Measurements from ENCODE around the gene CCDC136.
A peak's percentile ranks its signal among the peaks of the same experiment; 100 is the strongest.

Gene CCDC136

GRCh38 chr7:128844777-128845311 lies 53.1 kb downstream of the CCDC136 start:
- DNase-seq (ENCODE audit: low read depth), result no peak

GRCh38 chr7:128845475-128845874 lies 53.7 kb downstream of the CCDC136 start:
- no peak for DNase-seq (ENCODE audit: low read depth)

DNA sequence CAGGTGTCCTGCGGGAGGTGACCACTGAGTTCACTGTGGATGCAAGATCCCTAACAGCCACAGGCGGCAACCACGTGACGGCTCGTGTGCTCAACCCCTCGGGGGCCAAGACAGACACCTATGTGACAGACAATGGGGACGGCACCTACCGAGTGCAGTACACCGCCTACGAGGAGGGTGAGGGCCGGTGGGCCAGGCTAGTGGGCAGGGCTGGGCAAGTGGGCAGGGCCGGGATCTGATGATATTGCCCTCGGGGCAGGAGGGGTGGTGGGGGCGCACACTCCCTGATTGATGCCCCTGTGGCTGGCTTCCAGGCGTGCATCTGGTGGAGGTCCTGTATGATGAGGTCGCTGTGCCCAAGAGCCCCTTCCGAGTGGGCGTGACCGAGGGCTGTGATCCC lies 54.2 kb downstream of the CCDC136 start:
- DNase-seq (ENCODE audit: low read depth), result no peak

DNA sequence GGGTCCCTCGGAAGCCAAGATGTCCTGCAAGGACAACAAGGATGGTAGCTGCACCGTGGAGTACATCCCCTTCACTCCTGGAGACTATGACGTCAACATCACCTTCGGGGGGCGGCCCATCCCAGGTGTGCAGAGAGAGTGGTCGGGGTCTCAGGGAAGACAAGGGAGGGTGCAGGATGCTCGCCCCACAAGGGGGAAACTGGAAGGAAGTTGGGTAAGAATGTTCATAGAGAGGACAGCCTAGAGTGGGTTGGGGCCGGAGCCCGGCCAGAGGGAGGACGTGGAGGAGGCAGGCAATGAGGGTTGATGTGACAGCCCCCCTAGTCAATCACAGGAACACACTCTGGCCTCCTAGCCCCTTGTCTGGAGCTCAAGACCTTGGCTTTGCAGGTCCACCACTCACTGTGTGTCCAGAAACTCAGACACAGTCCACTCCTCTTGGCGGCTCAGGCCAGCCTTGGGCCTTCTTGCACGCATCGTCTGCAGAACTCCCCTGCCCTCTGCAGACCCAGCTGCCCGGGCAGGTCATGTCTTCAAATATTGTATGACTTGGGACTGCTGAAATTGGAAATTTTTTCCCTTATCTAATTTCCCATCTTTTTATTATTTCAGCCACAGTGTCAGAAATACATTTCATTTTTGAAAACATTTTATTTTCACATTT lies 55.1 kb downstream of the CCDC136 start:
- no peak for DNase-seq (ENCODE audit: low read depth)

DNA sequence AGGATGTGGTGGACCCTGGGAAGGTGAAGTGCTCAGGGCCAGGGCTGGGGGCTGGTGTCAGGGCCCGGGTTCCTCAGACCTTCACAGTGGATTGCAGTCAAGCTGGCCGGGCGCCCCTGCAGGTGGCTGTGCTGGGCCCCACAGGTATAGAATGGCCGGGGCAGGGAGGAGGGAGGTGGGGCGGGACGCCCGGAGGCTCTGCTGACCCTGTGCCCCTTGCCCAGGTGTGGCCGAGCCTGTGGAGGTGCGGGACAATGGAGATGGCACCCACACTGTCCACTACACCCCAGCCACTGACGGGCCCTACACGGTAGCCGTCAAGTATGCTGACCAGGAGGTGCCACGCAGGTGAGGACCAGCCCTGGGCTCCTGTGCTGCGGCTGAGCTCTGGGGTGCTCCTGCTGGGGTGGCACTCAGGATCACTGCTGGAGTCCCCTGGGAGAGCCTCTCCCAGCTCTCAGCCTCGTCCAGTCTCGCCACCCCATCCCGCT lies 56.0 kb downstream of the CCDC136 start:
- no peak for DNase-seq (ENCODE audit: low read depth)

GRCh38 chr7:128848289-128849155 lies 56.8 kb downstream of the CCDC136 start:
- no peak for DNase-seq (ENCODE audit: low read depth)

- no peak for DNase-seq (ENCODE audit: low read depth)
These were observed 57.4 kb downstream of the CCDC136 start for GRCh38 chr7:128849156-128849515.

DNA sequence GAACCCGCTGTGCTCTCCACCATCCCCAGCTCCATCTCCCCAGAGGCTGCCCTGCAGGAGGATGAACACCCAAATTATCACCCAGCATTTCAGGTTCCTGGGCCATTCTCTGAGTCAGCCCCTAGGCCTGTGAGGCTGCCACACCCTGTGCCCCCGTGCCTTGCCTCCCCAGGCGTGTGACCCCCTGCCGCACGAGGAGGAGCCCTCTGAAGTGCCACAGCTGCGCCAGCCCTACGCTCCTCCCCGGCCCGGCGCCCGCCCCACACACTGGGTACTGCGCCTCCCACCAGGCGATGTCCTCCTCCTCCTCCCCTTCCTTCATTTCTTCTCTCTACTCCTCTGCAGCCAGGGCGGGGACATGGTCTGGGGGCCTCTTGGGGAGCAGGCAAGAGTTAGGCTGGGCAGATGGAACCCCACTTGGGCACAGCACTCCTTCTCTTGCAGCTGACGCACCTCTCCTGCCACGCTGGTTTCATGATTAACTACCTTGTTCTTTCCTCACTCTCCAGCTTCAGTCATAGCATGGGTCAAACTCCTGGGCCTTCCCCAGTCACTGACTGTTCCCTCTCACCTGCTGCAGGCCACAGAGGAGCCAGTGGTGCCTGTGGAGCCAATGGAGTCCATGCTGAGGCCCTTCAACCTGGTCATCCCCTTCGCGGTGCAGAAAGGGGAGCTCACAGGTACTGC lies 58.2 kb downstream of the CCDC136 start:
- no peak for DNase-seq (ENCODE audit: low read depth)

DNA sequence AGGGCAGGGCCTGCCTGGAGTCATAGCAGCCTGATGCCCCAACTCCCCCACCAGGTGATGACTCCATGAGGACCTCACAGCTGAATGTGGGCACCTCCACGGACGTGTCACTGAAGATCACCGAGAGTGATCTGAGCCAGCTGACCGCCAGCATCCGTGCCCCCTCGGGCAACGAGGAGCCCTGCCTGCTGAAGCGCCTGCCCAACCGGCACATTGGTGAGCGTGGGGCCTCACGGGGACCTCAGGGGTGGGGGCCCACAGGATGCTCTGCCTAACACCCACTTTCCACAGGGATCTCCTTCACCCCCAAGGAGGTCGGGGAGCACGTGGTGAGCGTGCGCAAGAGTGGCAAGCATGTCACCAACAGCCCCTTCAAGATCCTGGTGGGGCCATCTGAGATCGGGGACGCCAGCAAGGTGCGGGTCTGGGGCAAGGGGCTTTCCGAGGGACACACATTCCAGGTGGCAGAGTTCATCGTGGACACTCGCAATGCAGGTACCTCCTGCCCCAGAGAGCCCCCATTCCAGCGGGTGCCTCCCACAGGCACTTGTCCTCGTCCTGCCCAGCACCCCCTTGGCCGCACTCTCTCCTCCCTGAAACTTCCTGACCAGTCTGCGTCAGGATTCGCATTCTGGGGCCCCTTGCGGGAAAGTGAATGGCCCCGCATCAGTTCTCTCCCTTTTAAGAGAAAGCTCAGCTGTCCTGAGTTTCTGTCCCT lies 60.9 kb downstream of the CCDC136 start:
- no peak for DNase-seq (ENCODE audit: low read depth)

DNA sequence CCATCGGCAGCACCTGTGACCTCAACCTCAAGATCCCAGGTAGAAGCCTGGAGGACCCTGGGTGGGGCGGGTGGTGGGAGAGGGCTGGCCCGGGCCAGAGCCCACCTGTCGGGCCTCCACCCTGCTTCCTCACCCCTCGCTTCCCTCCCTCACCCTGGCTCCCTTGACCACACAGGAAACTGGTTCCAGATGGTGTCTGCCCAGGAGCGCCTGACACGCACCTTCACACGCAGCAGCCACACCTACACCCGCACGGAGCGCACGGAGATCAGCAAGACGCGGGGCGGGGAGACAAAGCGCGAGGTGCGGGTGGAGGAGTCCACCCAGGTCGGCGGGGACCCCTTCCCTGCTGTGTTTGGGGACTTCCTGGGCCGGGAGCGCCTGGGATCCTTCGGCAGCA lies 62.0 kb downstream of the CCDC136 start:
- no peak for DNase-seq (ENCODE audit: low read depth)

GRCh38 chr7:128854396-128854795 lies 62.6 kb downstream of the CCDC136 start:
- no peak for DNase-seq (ENCODE audit: low read depth)

DNA sequence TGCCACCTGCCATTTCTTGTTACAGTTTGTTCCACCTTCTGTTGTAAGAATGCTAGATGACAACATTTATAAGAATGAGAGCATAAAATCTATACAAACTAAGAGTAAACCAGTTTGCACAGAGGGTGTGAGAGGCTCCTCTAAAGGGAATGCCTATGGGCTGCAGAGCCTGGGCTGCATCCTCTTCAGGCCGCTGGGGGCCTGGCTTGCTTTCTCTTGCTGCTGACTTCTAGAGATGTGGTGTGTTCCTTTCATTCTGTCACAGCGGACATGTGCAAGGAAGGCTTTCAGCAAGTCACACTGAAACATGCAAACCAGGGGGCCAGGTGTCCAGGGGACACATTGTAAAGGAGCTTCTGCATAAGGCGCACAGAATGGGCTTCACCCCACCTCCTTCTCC lies 63.8 kb downstream of the CCDC136 start:
- no peak for DNase-seq (ENCODE audit: low read depth)

DNA sequence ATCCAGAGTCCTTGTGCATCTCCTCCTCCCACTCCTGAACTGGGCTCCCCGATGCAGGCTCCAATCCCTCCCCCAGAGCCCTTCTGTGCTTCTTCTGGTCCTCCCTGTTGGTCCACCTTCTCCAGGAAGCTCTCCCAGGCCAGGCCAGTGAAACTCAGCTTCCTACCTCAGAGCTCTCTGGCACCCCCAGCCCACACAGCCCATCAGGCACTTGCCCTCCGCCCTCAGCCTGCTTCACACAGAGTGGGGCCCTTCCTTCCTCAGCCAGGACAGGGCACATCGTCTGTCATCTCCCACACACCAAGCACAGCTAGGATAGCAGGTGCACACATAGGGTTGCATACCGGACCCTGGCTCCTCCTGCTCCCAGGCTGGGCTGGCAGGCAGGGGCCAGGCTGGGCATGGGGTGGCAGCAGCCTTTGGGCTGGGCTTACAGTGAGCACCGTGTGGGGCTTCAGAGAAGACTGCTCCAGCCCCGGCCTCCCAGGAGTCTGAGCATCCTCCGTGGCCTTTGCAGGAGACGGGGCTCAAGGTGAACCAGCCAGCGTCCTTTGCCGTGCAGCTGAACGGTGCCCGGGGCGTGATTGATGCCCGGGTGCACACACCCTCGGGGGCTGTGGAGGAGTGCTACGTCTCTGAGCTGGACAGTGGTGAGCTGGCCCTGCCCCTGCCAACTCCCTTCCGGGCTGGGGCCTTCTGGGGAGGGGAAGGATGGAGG lies 64.4 kb downstream of the CCDC136 start:
- no peak for DNase-seq (ENCODE audit: low read depth)

- DNase-seq (ENCODE audit: low read depth), result no peak
These were observed 66.8 kb downstream of the CCDC136 start for GRCh38 chr7:128858380-128859231.

GRCh38 chr7:128859232-128860157 lies 67.7 kb downstream of the CCDC136 start:
- no peak for DNase-seq (ENCODE audit: low read depth)

DNA sequence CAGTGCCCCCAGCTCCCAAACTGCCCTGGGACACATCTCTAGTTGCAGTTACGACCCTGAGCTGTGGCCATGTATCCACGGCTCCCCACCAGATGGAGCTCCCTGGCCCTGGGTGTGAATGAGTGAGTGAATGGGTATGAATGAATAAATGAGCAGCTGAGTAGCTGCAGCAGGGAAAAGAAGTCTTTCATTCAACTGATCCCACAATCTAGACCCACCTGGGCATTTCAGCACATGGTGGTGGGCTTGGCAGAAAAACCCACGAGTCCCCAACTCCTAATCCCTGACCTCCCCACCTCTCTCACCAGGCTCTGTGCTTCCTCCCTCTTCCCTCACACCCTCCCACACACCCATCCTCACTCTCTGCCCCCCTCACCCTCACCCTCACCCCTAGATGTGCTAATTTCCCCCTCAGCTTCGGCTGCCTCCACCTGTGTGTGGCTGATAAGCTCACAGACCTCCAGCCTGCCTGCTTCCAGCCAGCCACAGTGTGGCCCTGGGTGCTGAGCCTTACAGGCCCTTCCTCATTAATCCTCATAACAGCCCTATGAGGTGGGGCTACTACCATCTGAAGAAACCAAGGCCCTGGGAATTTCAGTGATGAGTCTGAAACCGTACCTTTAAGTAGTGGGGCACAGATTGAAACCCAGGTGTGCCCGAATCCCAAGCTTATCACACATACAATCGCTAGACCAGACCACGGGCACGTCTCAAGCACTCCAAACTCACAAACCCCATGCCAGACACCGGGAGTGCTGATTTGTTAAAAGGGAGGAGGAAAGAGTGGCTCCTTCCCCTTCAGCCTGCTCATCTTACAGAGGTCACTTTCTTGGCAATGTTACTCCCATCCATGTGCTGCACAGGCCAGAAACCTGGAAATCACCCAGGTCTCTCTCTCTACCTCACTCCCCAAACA lies 68.6 kb downstream of the CCDC136 start:
- peak; percentile 35 for DNase-seq (ENCODE audit: low read depth)

DNA sequence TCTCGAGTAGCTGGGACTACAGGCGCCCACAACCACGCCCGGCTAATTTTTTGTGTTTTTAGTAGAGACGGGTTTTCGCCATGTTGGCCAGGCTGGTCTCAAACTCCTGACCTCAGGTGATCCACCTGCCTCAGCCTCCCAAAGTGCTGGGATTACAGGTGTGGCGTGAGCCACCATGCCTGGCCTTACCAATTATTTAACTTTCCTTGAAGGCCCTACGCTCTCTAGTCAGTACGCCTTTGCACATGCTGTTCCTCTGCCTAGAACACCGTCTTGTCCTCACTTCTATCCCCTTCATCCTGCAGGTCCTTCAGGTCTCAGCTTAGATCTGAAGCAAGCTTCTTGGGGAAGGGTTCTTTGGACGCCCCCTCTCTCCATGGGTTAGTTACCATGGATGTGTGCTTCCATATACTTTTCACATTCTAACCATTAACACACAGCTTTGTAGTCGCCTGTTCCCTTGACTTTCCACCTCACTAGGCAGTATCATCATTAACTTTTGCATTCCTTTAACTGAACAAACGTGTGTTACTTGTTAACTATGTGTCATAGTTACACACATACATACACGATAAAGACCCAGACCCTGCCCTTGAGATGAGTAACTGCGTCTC lies 70.3 kb downstream of the CCDC136 start:
- no peak for DNase-seq (ENCODE audit: low read depth)

Data from ELR (cell line).